ENCODE results near the gene OR1L6.

The OR1L6 gene

GRCh38 chr9:122742003-122742402, at the start of gene OR1L6:
OR1L6 (plus strand) TSS chr9:122742303; CDS start chr9:122749848, 7,545 bp downstream.
- no peak for DNase-seq

- DNase-seq: no peak
Observed at GRCh38 chr9:122695696-122696095, 46.4 kb upstream of the OR1L6 start.

- no peak for DNase-seq
Observed at GRCh38 chr9:122718038-122718437, 24.1 kb upstream of the OR1L6 start.

GRCh38 chr9:122719218-122719617, 22.9 kb upstream of the OR1L6 start:
- DNase-seq: no peak

- DNase-seq: no peak
Observed at GRCh38 chr9:122723690-122724089, 18.4 kb upstream of the OR1L6 start, which contains the start of gene OR1L4. OR1L4 (plus strand) TSS chr9:122723990; CDS start chr9:122723990, 0 bp downstream.

GRCh38 chr9:122754825-122755224, 12.7 kb downstream of the OR1L6 start:
- DNase-seq: no peak

- DNase-seq: no peak
Observed at GRCh38 chr9:122767817-122768216, 25.7 kb downstream of the OR1L6 start.

- no peak for DNase-seq
Observed at GRCh38 chr9:122777052-122777451, 34.9 kb downstream of the OR1L6 start.

- no peak for DNase-seq
Observed at GRCh38 chr9:122777935-122778627, 36.0 kb downstream of the OR1L6 start.

- no peak for DNase-seq
Observed at GRCh38 chr9:122779181-122779580, 37.1 kb downstream of the OR1L6 start.

GRCh38 chr9:122780026-122780425, 37.9 kb downstream of the OR1L6 start:
- no peak for DNase-seq

- DNase-seq: no peak
Observed at GRCh38 chr9:122781671-122782070, 39.6 kb downstream of the OR1L6 start.

- DNase-seq: no peak
Observed at GRCh38 chr9:122785269-122785668, 43.2 kb downstream of the OR1L6 start.

GRCh38 chr9:122786338-122786737, 44.2 kb downstream of the OR1L6 start:
- no peak for DNase-seq

- no peak for DNase-seq
Observed at GRCh38 chr9:122788831-122789230, 46.7 kb downstream of the OR1L6 start, which contains the start of gene OR5C1. OR5C1 (plus strand) TSS chr9:122788933; CDS start chr9:122788933, 0 bp downstream.

- no peak for DNase-seq
Observed at GRCh38 chr9:122789256-122790046, 47.3 kb downstream of the OR1L6 start.

- DNase-seq: no peak
Observed at GRCh38 chr9:122791872-122792669, 50.0 kb downstream of the OR1L6 start.

- DNase-seq: no peak
Observed at GRCh38 chr9:122797316-122798063, 55.4 kb downstream of the OR1L6 start.

All from activated naive CD4-positive, alpha-beta T cell (primary cell).